GM12878 (cell line): ENCODE results near the gene BMAL1. TPM values are rescaled to one million over a fixed set of nuclear protein-coding genes. Genes with fewer than 3 reads are reported as not detected.

ENCODE experiments used
- ATAC-seq: fragments of 200-7000 bp; cut with Tn5 transposase; 3 replicates; pipeline ENCODE4 v1.9.1; 2020; ENCODE audit warnings: mild to moderate bottlenecking, moderate library complexity
- Bru-seq: library from RNA; stranded (reverse); fragments of 400-500 nt; gene quantifications from one replicate; lab custom pipeline; 2021; lab: Mats Ljungman, UMichigan
- BruChase-seq, 2 experiments: library from RNA; stranded (reverse); fragments of 400-500 nt; gene quantifications; one replicate each; lab custom pipeline; 2021; lab: Mats Ljungman, UMichigan
- BruUV-seq: library from RNA; stranded (reverse); fragments of 400-500 nt; replicated peaks from 2 replicates; lab custom pipeline; 2021; lab: Mats Ljungman, UMichigan
- CTCF ChIA-PET: fragments of 300-600 bp; sonication (Branson Sonifier 250); formaldehyde crosslinking; extraction: SDS; loops from one replicate; lab custom pipeline; 2021; ENCODE audit warnings: inconsistent platforms; lab: Yijun Ruan, JAX
- POLR2A ChIA-PET: fragments of 350-600 bp; formaldehyde crosslinking; extraction: SDS; loops from one replicate; lab custom pipeline; 2021; ENCODE audit warnings: inconsistent platforms; lab: Charles Lee
- RAD21 ChIA-PET: fragments of 300-600 bp; sonication (Branson Sonifier 250); formaldehyde crosslinking; loops from one replicate; lab custom pipeline; 2023; ENCODE audit warnings: antibody characterized with exemption; ENCODE audit not compliant: unreplicated experiment; lab: Charles Lee
- SMC1A ChIA-PET: fragments of 300-600 bp; sonication (Branson Sonifier 250); formaldehyde crosslinking; loops from one replicate; lab custom pipeline; 2023; ENCODE audit not compliant: unreplicated experiment, uncharacterized antibody; lab: Charles Lee
- DNase-seq: peaks from one replicate; pipeline ENCODE4 v3.0.0-alpha.2; 2011; ENCODE audit warnings: low read depth, low spot score
- FAIRE-seq: peaks from 3 replicates; lab custom pipeline; 2011; peaks lifted over from hg19 to GRCh38; lab: Jason Lieb, UNC
- H2AFZ ChIP-seq: 2 replicates; pipeline ENCODE4 v1.6.0; 2011; ENCODE audit warnings: low read depth, low read length, control low read depth; ENCODE audit not compliant: control insufficient read depth
- H3K27ac ChIP-seq: 2 replicates; pipeline ENCODE4 v1.5.1; 2011; ENCODE audit warnings: control low read depth; ENCODE audit not compliant: control insufficient read depth, insufficient read depth
- H3K27me3 ChIP-seq, 2 experiments: replicated peaks in 1 of 2; 2 replicates each; pipeline versions ENCODE4 v1.6.0 to v1.6.1; 2011; ENCODE audit warnings: low read length in 1 of 2; ENCODE audit not compliant: control insufficient read depth in 2 of 2, insufficient read depth in 2 of 2
- H3K36me3 ChIP-seq, 2 experiments: 2 replicates each; pipeline ENCODE4 v1.5.1; 2011; ENCODE audit warnings: low read length in 1 of 2; ENCODE audit not compliant: control insufficient read depth in 2 of 2, insufficient read depth in 2 of 2
- H3K4me1 ChIP-seq: 2 replicates; pipeline ENCODE4 v1.6.1; 2011; ENCODE audit warnings: mild to moderate bottlenecking, low read length, moderate library complexity, mixed read lengths; ENCODE audit not compliant: control insufficient read depth, insufficient read depth
- H3K4me2 ChIP-seq: 2 replicates; pipeline ENCODE4 v1.6.0; 2011; ENCODE audit warnings: control low read depth; ENCODE audit not compliant: control insufficient read depth, insufficient read depth
- H3K4me3 ChIP-seq: fragments of 200-600 bp; sonication (generic); 2 replicates; pipeline ENCODE4 v1.5.1; 2016
- H3K79me2 ChIP-seq: 2 replicates; pipeline ENCODE4 v1.6.0; 2011; ENCODE audit warnings: low read length; ENCODE audit not compliant: control insufficient read depth, insufficient read depth
- H3K9ac ChIP-seq: 2 replicates; pipeline ENCODE4 v1.8.0; 2011; ENCODE audit warnings: low read length, control low read depth, mixed read lengths; ENCODE audit not compliant: control insufficient read depth, insufficient read depth
- H3K9me3 ChIP-seq: replicated peaks from 3 replicates; pipeline ENCODE4 v1.5.1; 2011; ENCODE audit warnings: mild to moderate bottlenecking, low read length; ENCODE audit not compliant: control insufficient read depth, insufficient read depth
- H4K20me1 ChIP-seq: 2 replicates; pipeline ENCODE4 v1.6.0; 2011; ENCODE audit not compliant: control insufficient read depth, insufficient read depth
- EED ChIP-seq: sonication (generic); IDR thresholded peaks from 2 replicates; pipeline ENCODE4 v1.6.1; 2016; ENCODE audit warnings: antibody characterized with exemption, low read depth
- HSF1 ChIP-seq: fragments of 150-350 bp; IDR thresholded peaks from 2 replicates; pipeline ENCODE4 v1.6.1; 2014; ENCODE audit warnings: mild to moderate bottlenecking, low read depth, low read length
- IRF4 ChIP-seq: IDR thresholded peaks from 2 replicates; pipeline ENCODE4 v1.6.1; 2011; ENCODE audit warnings: low read depth, low read length
- IRF5 ChIP-seq: fragments of 450-650 bp; IDR thresholded peaks from 2 replicates; pipeline ENCODE4 v1.6.1; 2017; ENCODE audit warnings: borderline replicate concordance
- NFXL1 ChIP-seq: fragments of 450-650 bp; IDR thresholded peaks from 2 replicates; pipeline ENCODE4 v1.6.1; 2017; ENCODE audit warnings: antibody characterized with exemption, mild to moderate bottlenecking, borderline replicate concordance
- NR2C1 ChIP-seq: fragments of 450-650 bp; IDR thresholded peaks from 2 replicates; pipeline ENCODE4 v1.6.1; 2017; ENCODE audit warnings: antibody characterized with exemption, mild to moderate bottlenecking, moderate library complexity
- NR2C2 ChIP-seq: IDR thresholded peaks from 2 replicates; pipeline ENCODE4 v1.6.1; 2011; ENCODE audit warnings: borderline replicate concordance, low read depth; ENCODE audit not compliant: control insufficient read depth, insufficient read length
- NR2F1 ChIP-seq: fragments of 450-650 bp; conservative IDR thresholded peaks from 2 replicates; pipeline ENCODE4 v1.6.1; 2017; ENCODE audit warnings: mild to moderate bottlenecking
- PAX5 ChIP-seq: IDR thresholded peaks from 2 replicates; pipeline ENCODE4 v1.6.1; 2011; ENCODE audit warnings: low read depth, low read length, borderline replicate concordance
- RB1 ChIP-seq: fragments of 450-650 bp; formaldehyde crosslinking; IDR thresholded peaks from 2 replicates; pipeline ENCODE4 v1.6.1; 2017; ENCODE audit warnings: mild to moderate bottlenecking, borderline replicate concordance
- ZSCAN29 ChIP-seq: fragments of 450-650 bp; IDR thresholded peaks from 2 replicates; pipeline ENCODE4 v1.6.1; 2017; ENCODE audit warnings: mild to moderate bottlenecking, moderate library complexity
- WGBS: methylation state at CpG from one replicate; pipeline ENCODE4 v1.1.6; 2016; ENCODE audit warnings: low lambda C conversion rate; ENCODE audit not compliant: insufficient replicate concordance, insufficient coverage; ENCODE audit errors: missing lambda C conversion rate; 5-methylcytosine and 5-hydroxymethylcytosine counted together
- in situ Hi-C: fragments of 300-500 bp; cut with MboI; formaldehyde crosslinking; loops from 9 replicates; pipeline ENCODE4 v1.14.3; 2018; ENCODE audit warnings: mixed read lengths
- intact Hi-C: fragments of 100-400 bp; cut with micrococcal nuclease; formaldehyde crosslinking; loops from one replicate; pipeline ENCODE4 v1.14.2; 2022; ENCODE audit not compliant: unreplicated experiment
- long read RNA-seq, 2 experiments: library from polyadenylated mRNA; unstranded; transcript quantifications; one replicate each; pipeline ENCODE4 v2.0.0, GENCODE V29; 2019 to 2020
- polyA minus RNA-seq, 3 experiments: library from RNA; depleted of rRNA, polyadenylated mRNA; stranded (reverse); fragments of >200 nt; gene quantifications; 2 replicates each; pipeline ENCODE4 v1.2.3, GENCODE V29; 2011
- polyA plus RNA-seq, 11 experiments: library from polyadenylated mRNA; depleted of rRNA in 4 of 11; unstranded in 6 of 11; stranded (reverse) in 5 of 11; fragments of >200 nt; fragmentation: Nextera tagmentation in 4 of 11; fragmentation: Illumina TruSeq in 1 of 11; extraction: Ambion mirVana in 4 of 11; extraction: Trizol in 1 of 11; gene quantifications; 1 replicate in 1 of 11; 2 replicates in 10 of 11; pipeline versions ENCODE4 v1.2.1 to v1.2.3, GENCODE V29; 2011 to 2016; ENCODE audit warnings: inconsistent platforms in 2 of 11, missing spikeins in 2 of 11, low read depth in 1 of 11
- total RNA-seq, 4 experiments: library from RNA; depleted of rRNA in 3 of 4; stranded (reverse); fragments of >200 nt in 3 of 4; fragmentation: Illumina TruSeq in 1 of 4; extraction: Trizol in 1 of 4; gene quantifications; 2 replicates each; pipeline versions ENCODE4 v1.2.1 to v1.2.3, GENCODE V29; 2013 to 2021
- TF ChIP-seq, protein P1 (sequence below): fragments of 450-650 bp; IDR thresholded peaks from 2 replicates; pipeline ENCODE4 v1.6.1; 2018; ENCODE audit warnings: borderline replicate concordance, mild to moderate bottlenecking; ENCODE audit not compliant: partially characterized antibody

Gene BMAL1
- total RNA-seq (2013; cell fraction: nucleolus; rRNA removed), result 66.1 and 72.4 TPM in 2 replicates
- total RNA-seq (2014; rRNA removed) (11.3 and 13.0 TPM in 2 replicates), total RNA-seq (2014; rRNA removed; fragmentation: Illumina TruSeq; extraction: Trizol) (13.8 and 15.4 TPM in 2 replicates), total RNA-seq (2021) (11.6 and 13.4 TPM in 2 replicates), polyA plus RNA-seq (2011; rRNA removed) (40.6 and 48.9 TPM in 2 replicates), polyA plus RNA-seq (2014; fragmentation: Illumina TruSeq; extraction: Trizol) (16.1 and 23.7 TPM in 2 replicates), polyA plus RNA-seq (2014; fragmentation: Nextera tagmentation; extraction: Ambion mirVana) (1 to 10 TPM; 3.5 to 4.6 TPM), polyA plus RNA-seq (2014; rRNA removed) (15.4 and 17.5 TPM in 2 replicates), polyA plus RNA-seq (2016; fragmentation: Nextera tagmentation; extraction: Ambion mirVana) (10 to 100 TPM; 12.0 to 14.2 TPM), polyA minus RNA-seq (2011; rRNA and poly(A)+ RNA removed) (37.3 and 46.3 TPM in 2 replicates), Bru-seq, nascent RNA (percentile 88 among the genes with signal in this experiment), BruChase-seq, experiment 1, labeled RNA remaining after a 6-hour chase (percentile 82 among the genes with signal in this experiment), BruChase-seq, experiment 2, labeled RNA remaining after a 2-hour chase (percentile 79 among the genes with signal in this experiment)
- 18.1 TPM for polyA plus RNA-seq (2011; ENCODE audit: low read depth)
- 15.6 and 17.6 TPM in 2 replicates for polyA plus RNA-seq (2011; cell fraction: cytosol; rRNA removed)
- 119 and 146 TPM in 2 replicates for polyA plus RNA-seq (2011; cell fraction: nucleus; rRNA removed)
- polyA plus RNA-seq (2012), result 7.4 and 7.7 TPM in 2 replicates
- 15.2 and 16.0 TPM in 2 replicates for polyA minus RNA-seq (2011; cell fraction: cytosol; rRNA and poly(A)+ RNA removed)
- 55.7 and 73.1 TPM in 2 replicates for polyA minus RNA-seq (2011; cell fraction: nucleus; rRNA and poly(A)+ RNA removed)
- long read RNA-seq, experiment 1, partial matches to known transcripts, result 0 of 11 reads
- long read RNA-seq, experiment 1, other reads (novel, unspliced or antisense), result 6 of 11 reads
- long read RNA-seq, experiment 2, partial matches to known transcripts, result 8 of 55 reads
- long read RNA-seq, experiment 2, other reads (novel, unspliced or antisense), result 43 of 55 reads

- Histone ChIP-seq H3K79me2 (peaks cover 40% of the 10 kb centered on the region), H3K9me3 (no peaks in the 10 kb centered on the region), H4K20me1 (no peaks in the 10 kb centered on the region), H3K4me2 (peak within 1 kb of the TSS; percentile 99), H3K9ac (peak within 1 kb of the TSS; percentile 88), H3K27ac (peak within 1 kb of the TSS; percentile 85), H3K27me3 (peaks cover 0 to 6% of the 10 kb centered on the region in 2 experiments; a peak in 1 of 4 replicates), H3K4me3 (peak within 1 kb of the TSS; percentile 90), H2AFZ (peak within 1 kb of the TSS; percentile 91), H3K36me3 (no peaks in the 10 kb centered on the region; a peak in 1 of 4 replicates), H3K4me1 (peaks cover 2% of the 10 kb centered on the region; the same call in 1 of the 2 replicates)
- DNase-seq, result no peak
- SMC1A ChIA-PET, result interaction anchor here (0.8 to 3.4 kb wide), 7 partner anchors 10 to 66 kb away, joined by 3 to 77 read pairs (median 25); no protein-coding TSS in a partner anchor
- intact Hi-C loops (loop anchor here (2.0 kb wide), 2 partner anchors 39 to 57 kb away; no protein-coding TSS in a partner anchor), in situ Hi-C loops (no loop called here)
- FAIRE-seq, result no peak
- BruUV-seq, result no TSS peak
- CTCF ChIA-PET, result interaction anchor here (0.9 to 4.2 kb wide), 14 partner anchors 10 to 188 kb away, joined by 3 to 69 read pairs (median 6); no protein-coding TSS in a partner anchor
- WGBS, result 2% methylated on average over 50 of the region's 95 CpGs
- RAD21 ChIA-PET, result interaction anchor here (1.0 to 3.4 kb wide), 10 partner anchors 10 to 314 kb away, joined by 3 to 52 read pairs (median 6); no protein-coding TSS in a partner anchor
- peak; percentile 41 for ATAC-seq
- POLR2A ChIA-PET, result interaction anchor here (0.6 to 3.3 kb wide), 12 partner anchors 8 to 60 kb away, joined by 3 to 28 read pairs (median 6); no protein-coding TSS in a partner anchor
- TF ChIP-seq IRF5, result no peak
- TF ChIP-seq HSF1, result no peak
- TF ChIP-seq NR2C2, result no peak
- TF ChIP-seq EED, result no peak; the same call in 1 of the 2 replicates
- no peak for TF ChIP-seq NFXL1
- TF ChIP-seq, protein P1, sequence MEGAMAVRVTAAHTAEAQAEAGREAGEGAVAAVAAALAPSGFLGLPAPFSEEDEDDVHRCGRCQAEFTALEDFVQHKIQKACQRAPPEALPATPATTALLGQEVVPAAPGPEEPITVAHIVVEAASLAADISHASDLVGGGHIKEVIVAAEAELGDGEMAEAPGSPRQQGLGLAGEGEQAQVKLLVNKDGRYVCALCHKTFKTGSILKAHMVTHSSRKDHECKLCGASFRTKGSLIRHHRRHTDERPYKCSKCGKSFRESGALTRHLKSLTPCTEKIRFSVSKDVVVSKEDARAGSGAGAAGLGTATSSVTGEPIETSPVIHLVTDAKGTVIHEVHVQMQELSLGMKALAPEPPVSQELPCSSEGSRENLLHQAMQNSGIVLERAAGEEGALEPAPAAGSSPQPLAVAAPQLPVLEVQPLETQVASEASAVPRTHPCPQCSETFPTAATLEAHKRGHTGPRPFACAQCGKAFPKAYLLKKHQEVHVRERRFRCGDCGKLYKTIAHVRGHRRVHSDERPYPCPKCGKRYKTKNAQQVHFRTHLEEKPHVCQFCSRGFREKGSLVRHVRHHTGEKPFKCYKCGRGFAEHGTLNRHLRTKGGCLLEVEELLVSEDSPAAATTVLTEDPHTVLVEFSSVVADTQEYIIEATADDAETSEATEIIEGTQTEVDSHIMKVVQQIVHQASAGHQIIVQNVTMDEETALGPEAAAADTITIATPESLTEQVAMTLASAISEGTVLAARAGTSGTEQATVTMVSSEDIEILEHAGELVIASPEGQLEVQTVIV, result no peak
- TF ChIP-seq NR2C1, result 0 out of 2 replicates have a peak, but pooled peaks have one; percentile 21
- TF ChIP-seq PAX5, result peak; percentile 6; the same call in 1 of the 2 replicates
- TF ChIP-seq NR2F1, result peak; percentile 74
- 0 out of 2 replicates have a peak, but pooled peaks have one; percentile 41 for TF ChIP-seq ZSCAN29
- TF ChIP-seq IRF4, result no peak
- peak; percentile 47; the same call in 1 of the 2 replicates for TF ChIP-seq RB1
Measured at GRCh38 chr11:13277768-13278608, at the start of gene BMAL1. Gene BMAL1 (plus strand): TSS chr11:13277790. CDS start chr11:13354309, 76,519 bp downstream.
